HL-60 (cell line): ENCODE data around the gene RNF39.

Experiments used
- DNase-seq, 2 experiments: peaks; one replicate each; pipeline ENCODE4 v3.0.0-alpha.2; 2010 to 2020; ENCODE audit warnings: low read depth in 1 of 2, low spot score in 1 of 2
- H3K27ac ChIP-seq: fragments of 250-450 bp; sonication (Bioruptor Pico); replicated peaks from 2 replicates; pipeline ENCODE4 v1.5.1; 2020; ENCODE audit warnings: mild to moderate bottlenecking, moderate library complexity
- H3K27me3 ChIP-seq: fragments of 250-450 bp; sonication (Bioruptor Pico); 2 replicates; pipeline ENCODE4 v1.5.1; 2021; ENCODE audit warnings: mild to moderate bottlenecking, moderate library complexity; ENCODE audit not compliant: insufficient read depth, poor library complexity, severe bottlenecking
- H3K4me3 ChIP-seq: replicated peaks from 2 replicates; pipeline ENCODE4 v1.5.1; 2011; ENCODE audit warnings: mild to moderate bottlenecking, control low read depth, low read length; ENCODE audit not compliant: insufficient read depth
- CTCF ChIP-seq: IDR thresholded peaks from one replicate; pipeline ENCODE4 v1.5.1; 2011; ENCODE audit warnings: low read length, control low read depth, inconsistent platforms; ENCODE audit not compliant: insufficient read depth
- GABPA ChIP-seq: IDR thresholded peaks from 2 replicates; pipeline ENCODE4 v1.6.1; 2012; ENCODE audit warnings: low read depth
- POLR2AphosphoS5 ChIP-seq: IDR thresholded peaks from 2 replicates; pipeline ENCODE4 v1.6.1; 2012; ENCODE audit warnings: low read depth
- REST ChIP-seq: IDR thresholded peaks from 2 replicates; pipeline ENCODE4 v1.6.1; 2012; ENCODE audit warnings: low read depth; ENCODE audit not compliant: insufficient replicate concordance
- SPI1 ChIP-seq: IDR thresholded peaks from 2 replicates; pipeline ENCODE4 v1.6.1; 2012; ENCODE audit warnings: low read depth, mild to moderate bottlenecking, borderline replicate concordance

Gene RNF39

GRCh38 chr6:30075790-30076732, 492 bp upstream of the RNF39 start:
- no peak overlapping the region for H3K27ac ChIP-seq
- peaks cover 51% of the 10 kb centered on the region for H3K27me3 ChIP-seq
- TF ChIP-seq POLR2AphosphoS5 = no peak
- TF ChIP-seq GABPA = no peak
- no peak overlapping the region for H3K4me3 ChIP-seq
- DNase-seq = no peak

- H3K27ac ChIP-seq = no peak overlapping the region
- no peak for TF ChIP-seq SPI1
- TF ChIP-seq POLR2AphosphoS5 = no peak
- TF ChIP-seq REST = no peak
- no peak for TF ChIP-seq CTCF
- no peak for TF ChIP-seq GABPA
- H3K27me3 ChIP-seq = peaks cover 51% of the 10 kb centered on the region
- no peak for DNase-seq
- H3K4me3 ChIP-seq = no peak overlapping the region
Measured at GRCh38 chr6:30074331-30075093, 1.1 kb downstream of the RNF39 start.

- DNase-seq = no peak
- H3K4me3 ChIP-seq = no peak overlapping the region
Measured at GRCh38 chr6:30073489-30074235, 1.9 kb downstream of the RNF39 start.

More at GRCh38 chr6:30073489-30074235, 1.9 kb downstream of the RNF39 start:
- no peak overlapping the region for H3K27ac ChIP-seq
- peaks cover 43% of the 10 kb centered on the region for H3K27me3 ChIP-seq
- no peak for TF ChIP-seq GABPA
- no peak for TF ChIP-seq REST
- no peak for TF ChIP-seq POLR2AphosphoS5
- no peak for TF ChIP-seq SPI1
- no peak for TF ChIP-seq CTCF
